GM12878 (cell line): ENCODE data around the gene MRNIP. TPM values are rescaled to one million over a fixed set of nuclear protein-coding genes. Genes with fewer than 3 reads are reported as not detected.
A peak's percentile ranks its signal among the peaks of the same experiment; 100 is the strongest.

Experiments
- ATAC-seq: fragments of 200-7000 bp; cut with Tn5 transposase; 3 replicates; pipeline ENCODE4 v1.9.1; 2020; ENCODE audit warnings: mild to moderate bottlenecking, moderate library complexity
- BruUV-seq: library from RNA; stranded (reverse); fragments of 400-500 nt; replicated peaks from 2 replicates; lab custom pipeline; 2021; lab: Mats Ljungman, UMichigan
- CTCF ChIA-PET: fragments of 300-600 bp; sonication (Branson Sonifier 250); formaldehyde crosslinking; extraction: SDS; loops from one replicate; lab custom pipeline; 2021; ENCODE audit warnings: inconsistent platforms; lab: Yijun Ruan, JAX
- POLR2A ChIA-PET: fragments of 350-600 bp; formaldehyde crosslinking; extraction: SDS; loops from one replicate; lab custom pipeline; 2021; ENCODE audit warnings: inconsistent platforms; lab: Charles Lee
- RAD21 ChIA-PET: fragments of 300-600 bp; sonication (Branson Sonifier 250); formaldehyde crosslinking; loops from one replicate; lab custom pipeline; 2023; ENCODE audit warnings: antibody characterized with exemption; ENCODE audit not compliant: unreplicated experiment; lab: Charles Lee
- SMC1A ChIA-PET: fragments of 300-600 bp; sonication (Branson Sonifier 250); formaldehyde crosslinking; loops from one replicate; lab custom pipeline; 2023; ENCODE audit not compliant: unreplicated experiment, uncharacterized antibody; lab: Charles Lee
- DNase-seq: peaks from one replicate; pipeline ENCODE4 v3.0.0-alpha.2; 2011; ENCODE audit warnings: low read depth, low spot score
- FAIRE-seq: peaks from 3 replicates; lab custom pipeline; 2011; peaks lifted over from hg19 to GRCh38; lab: Jason Lieb, UNC
- H2AFZ ChIP-seq: 2 replicates; pipeline ENCODE4 v1.6.0; 2011; ENCODE audit warnings: low read depth, low read length, control low read depth; ENCODE audit not compliant: control insufficient read depth
- H3K27ac ChIP-seq: 2 replicates; pipeline ENCODE4 v1.5.1; 2011; ENCODE audit warnings: control low read depth; ENCODE audit not compliant: control insufficient read depth, insufficient read depth
- H3K27me3 ChIP-seq, 2 experiments: replicated peaks in 1 of 2; 2 replicates each; pipeline versions ENCODE4 v1.6.0 to v1.6.1; 2011; ENCODE audit warnings: low read length in 1 of 2; ENCODE audit not compliant: control insufficient read depth in 2 of 2, insufficient read depth in 2 of 2
- H3K36me3 ChIP-seq, 2 experiments: 2 replicates each; pipeline ENCODE4 v1.5.1; 2011; ENCODE audit warnings: low read length in 1 of 2; ENCODE audit not compliant: control insufficient read depth in 2 of 2, insufficient read depth in 2 of 2
- H3K4me1 ChIP-seq: 2 replicates; pipeline ENCODE4 v1.6.1; 2011; ENCODE audit warnings: mild to moderate bottlenecking, low read length, moderate library complexity, mixed read lengths; ENCODE audit not compliant: control insufficient read depth, insufficient read depth
- H3K4me2 ChIP-seq: 2 replicates; pipeline ENCODE4 v1.6.0; 2011; ENCODE audit warnings: control low read depth; ENCODE audit not compliant: control insufficient read depth, insufficient read depth
- H3K4me3 ChIP-seq: fragments of 200-600 bp; sonication (generic); 2 replicates; pipeline ENCODE4 v1.5.1; 2016
- H3K79me2 ChIP-seq: 2 replicates; pipeline ENCODE4 v1.6.0; 2011; ENCODE audit warnings: low read length; ENCODE audit not compliant: control insufficient read depth, insufficient read depth
- H3K9ac ChIP-seq: 2 replicates; pipeline ENCODE4 v1.8.0; 2011; ENCODE audit warnings: low read length, control low read depth, mixed read lengths; ENCODE audit not compliant: control insufficient read depth, insufficient read depth
- H3K9me3 ChIP-seq: replicated peaks from 3 replicates; pipeline ENCODE4 v1.5.1; 2011; ENCODE audit warnings: mild to moderate bottlenecking, low read length; ENCODE audit not compliant: control insufficient read depth, insufficient read depth
- H4K20me1 ChIP-seq: 2 replicates; pipeline ENCODE4 v1.6.0; 2011; ENCODE audit not compliant: control insufficient read depth, insufficient read depth
- HSF1 ChIP-seq: fragments of 150-350 bp; IDR thresholded peaks from 2 replicates; pipeline ENCODE4 v1.6.1; 2014; ENCODE audit warnings: mild to moderate bottlenecking, low read depth, low read length
- NRF1 ChIP-seq: conservative IDR thresholded peaks from 2 replicates; pipeline ENCODE4 v1.6.1; 2011; ENCODE audit warnings: mild to moderate bottlenecking, low read depth, low read length, improper control_type of control experiment
- POLR2AphosphoS5 ChIP-seq: IDR thresholded peaks from 2 replicates; pipeline ENCODE4 v1.6.1; 2011; ENCODE audit warnings: mild to moderate bottlenecking, low read length, inconsistent platforms
- RELB ChIP-seq: fragments of 450-650 bp; IDR thresholded peaks from 2 replicates; pipeline ENCODE4 v1.6.1; 2017; ENCODE audit warnings: low read depth, mild to moderate bottlenecking, moderate library complexity
- ZNF24 ChIP-seq: fragments of 450-650 bp; IDR thresholded peaks from 2 replicates; pipeline ENCODE4 v1.6.1; 2017; ENCODE audit warnings: antibody characterized with exemption, mild to moderate bottlenecking
- WGBS: methylation state at CpG from one replicate; pipeline ENCODE4 v1.1.6; 2016; ENCODE audit warnings: low lambda C conversion rate; ENCODE audit not compliant: insufficient replicate concordance, insufficient coverage; ENCODE audit errors: missing lambda C conversion rate; 5-methylcytosine and 5-hydroxymethylcytosine counted together
- in situ Hi-C: fragments of 300-500 bp; cut with MboI; formaldehyde crosslinking; loops from 9 replicates; pipeline ENCODE4 v1.14.3; 2018; ENCODE audit warnings: mixed read lengths
- intact Hi-C: fragments of 100-400 bp; cut with micrococcal nuclease; formaldehyde crosslinking; loops from one replicate; pipeline ENCODE4 v1.14.2; 2022; ENCODE audit not compliant: unreplicated experiment
- polyA plus RNA-seq, 11 experiments: library from polyadenylated mRNA; depleted of rRNA in 4 of 11; unstranded in 6 of 11; stranded (reverse) in 5 of 11; fragments of >200 nt; fragmentation: Nextera tagmentation in 4 of 11; fragmentation: Illumina TruSeq in 1 of 11; extraction: Ambion mirVana in 4 of 11; extraction: Trizol in 1 of 11; gene quantifications; 1 replicate in 1 of 11; 2 replicates in 10 of 11; pipeline versions ENCODE4 v1.2.1 to v1.2.3, GENCODE V29; 2011 to 2016; ENCODE audit warnings: inconsistent platforms in 2 of 11, missing spikeins in 2 of 11, low read depth in 1 of 11
- total RNA-seq, 4 experiments: library from RNA; depleted of rRNA in 3 of 4; stranded (reverse); fragments of >200 nt in 3 of 4; fragmentation: Illumina TruSeq in 1 of 4; extraction: Trizol in 1 of 4; gene quantifications; 2 replicates each; pipeline versions ENCODE4 v1.2.1 to v1.2.3, GENCODE V29; 2013 to 2021

MRNIP gene
- total and polyA plus RNA-seq, 10 of the 15 experiments (the other 5 are each of a cell fraction or from before 2014, with no cell fraction given): 2.4 to 30.4 (median 13.1) TPM

DNA sequence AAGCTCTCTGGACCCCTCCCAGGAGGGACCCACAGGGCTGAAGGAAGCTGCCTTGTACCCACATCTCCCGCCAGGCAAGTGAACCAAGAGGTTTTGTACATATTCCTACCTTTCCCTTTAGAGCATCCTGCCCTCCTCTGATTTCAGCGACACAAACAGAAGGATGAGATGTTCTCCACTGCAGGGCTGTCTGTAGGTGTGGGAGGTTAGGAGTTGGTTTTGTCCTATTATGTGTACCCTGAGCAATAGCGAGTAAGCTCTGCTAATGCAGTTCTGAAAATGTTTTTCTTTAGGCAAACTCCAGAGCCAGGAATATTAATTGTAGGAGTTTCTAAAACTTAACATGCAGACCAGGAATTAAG is 24.9 kb downstream of the MRNIP start:
- TF ChIP-seq ZNF24 (no peak), RELB (no peak), HSF1 (no peak), POLR2AphosphoS5 (peak; percentile 36; the same call in 1 of the 2 replicates), NRF1 (no peak)
- Histone ChIP-seq H3K27me3 (no peaks in the 10 kb centered on the region), H3K4me2 (no peak overlapping the region), H3K27ac (no peak overlapping the region), H3K79me2 (no peaks in the 10 kb centered on the region), H3K36me3 (peaks cover 31 to 37% of the 10 kb centered on the region in 2 experiments), H2AFZ (no peak overlapping the region), H4K20me1 (no peaks in the 10 kb centered on the region), H3K9ac (no peak overlapping the region), H3K4me1 (peaks cover 9% of the 10 kb centered on the region), H3K9me3 (no peaks in the 10 kb centered on the region), H3K4me3 (no peak overlapping the region)
- no peak for ATAC-seq
- WGBS: 80% methylated on average over 3 of the region's 3 CpGs
- POLR2A ChIA-PET: no interaction called here
- DNase-seq: no peak
- CTCF ChIA-PET: no interaction called here
- intact Hi-C loops (no loop called here), in situ Hi-C loops (no loop called here)
- RAD21 ChIA-PET: no interaction called here
- BruUV-seq: no TSS peak
- SMC1A ChIA-PET: interaction anchor here (1.2 kb wide), 1 partner anchor 12 kb away, joined by 3 read pairs; no protein-coding TSS in a partner anchor
- FAIRE-seq: no peak
